ENCODE data around the gene MIS18BP1. TPM values are rescaled to one million over a fixed set of nuclear protein-coding genes. Genes with fewer than 3 reads are reported as not detected.

MIS18BP1 gene
- total RNA-seq, 1 donor from 2014 or later: 32.3 TPM

DNA sequence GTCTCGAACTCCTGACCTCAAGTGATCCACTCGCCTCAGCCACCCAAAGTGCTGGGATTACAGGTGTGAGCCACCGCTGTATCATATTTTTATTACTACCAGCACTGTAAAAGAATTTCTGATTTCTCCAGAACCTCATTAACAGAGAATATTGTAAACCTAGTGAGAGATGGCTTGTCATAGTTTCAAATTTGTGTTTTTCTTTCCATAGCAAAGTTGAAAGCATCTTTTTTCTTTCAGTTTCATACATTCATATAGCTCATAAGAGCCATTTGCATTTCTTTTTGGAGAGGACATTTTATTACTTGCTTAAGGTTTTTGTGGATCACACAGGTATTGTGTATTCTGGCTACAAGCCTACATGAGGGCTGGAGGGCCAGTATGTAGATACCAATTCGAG is 58.0 kb downstream of the MIS18BP1 start:
- DNase-seq (no peak), ATAC-seq (no peak)
- H3K36me3 ChIP-seq: no peaks in the 10 kb centered on the region
- H3K27me3 ChIP-seq: no peaks in the 10 kb centered on the region
- intact Hi-C loops (cut with DNase I): no loop called here
- H3K27ac ChIP-seq: no peak overlapping the region
- no peaks in the 10 kb centered on the region for H3K9me3 ChIP-seq
- no peaks in the 10 kb centered on the region for H3K4me1 ChIP-seq
- TF ChIP-seq, protein P1, sequence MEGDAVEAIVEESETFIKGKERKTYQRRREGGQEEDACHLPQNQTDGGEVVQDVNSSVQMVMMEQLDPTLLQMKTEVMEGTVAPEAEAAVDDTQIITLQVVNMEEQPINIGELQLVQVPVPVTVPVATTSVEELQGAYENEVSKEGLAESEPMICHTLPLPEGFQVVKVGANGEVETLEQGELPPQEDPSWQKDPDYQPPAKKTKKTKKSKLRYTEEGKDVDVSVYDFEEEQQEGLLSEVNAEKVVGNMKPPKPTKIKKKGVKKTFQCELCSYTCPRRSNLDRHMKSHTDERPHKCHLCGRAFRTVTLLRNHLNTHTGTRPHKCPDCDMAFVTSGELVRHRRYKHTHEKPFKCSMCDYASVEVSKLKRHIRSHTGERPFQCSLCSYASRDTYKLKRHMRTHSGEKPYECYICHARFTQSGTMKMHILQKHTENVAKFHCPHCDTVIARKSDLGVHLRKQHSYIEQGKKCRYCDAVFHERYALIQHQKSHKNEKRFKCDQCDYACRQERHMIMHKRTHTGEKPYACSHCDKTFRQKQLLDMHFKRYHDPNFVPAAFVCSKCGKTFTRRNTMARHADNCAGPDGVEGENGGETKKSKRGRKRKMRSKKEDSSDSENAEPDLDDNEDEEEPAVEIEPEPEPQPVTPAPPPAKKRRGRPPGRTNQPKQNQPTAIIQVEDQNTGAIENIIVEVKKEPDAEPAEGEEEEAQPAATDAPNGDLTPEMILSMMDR (IDR thresholded peaks at IDR 0.05): no peak
- no peak overlapping the region for H3K4me3 ChIP-seq

DNA sequence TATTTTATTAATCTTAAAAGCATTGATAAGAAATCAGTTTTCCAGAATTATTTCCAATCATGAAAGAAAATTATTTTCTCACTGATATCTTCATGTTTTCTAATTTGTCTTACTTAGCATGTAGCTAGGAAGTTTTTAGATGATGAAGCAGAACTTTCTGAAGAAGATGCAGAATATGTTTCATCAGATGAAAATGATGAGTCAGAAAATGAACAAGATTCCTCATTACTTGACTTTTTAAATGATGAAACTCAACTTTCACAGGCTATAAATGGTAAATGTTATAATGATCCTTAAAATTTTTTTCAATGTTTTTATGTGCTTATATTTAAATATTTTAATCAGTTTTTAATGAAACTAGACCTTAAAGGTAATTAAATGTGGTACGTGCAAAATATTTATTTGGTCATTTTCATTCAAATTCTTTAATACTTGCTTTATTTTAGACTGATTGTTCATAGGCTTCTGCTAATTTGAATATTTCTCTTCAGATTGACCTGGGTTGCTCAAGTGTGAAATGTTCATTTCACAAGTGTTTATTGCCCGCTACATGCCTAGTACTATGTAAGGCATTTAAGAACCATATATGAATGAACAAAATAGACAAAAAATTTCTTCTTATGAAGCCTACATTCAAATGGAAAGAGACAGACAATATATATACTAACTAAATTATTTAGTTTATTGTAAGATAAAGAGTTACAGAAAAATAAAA is 67.7 kb downstream of the MIS18BP1 start:
- DNase-seq (no peak), ATAC-seq (no peak)
- H3K36me3 ChIP-seq: peaks cover 5% of the 10 kb centered on the region
- H3K4me1 ChIP-seq: no peaks in the 10 kb centered on the region
- H3K9me3 ChIP-seq: no peaks in the 10 kb centered on the region
- H3K4me3 ChIP-seq: no peak overlapping the region
- H3K27ac ChIP-seq: no peak overlapping the region
- intact Hi-C loops (cut with DNase I): no loop called here
- no peaks in the 10 kb centered on the region for H3K27me3 ChIP-seq
- TF ChIP-seq, protein P1 (IDR thresholded peaks at IDR 0.05): no peak

DNA sequence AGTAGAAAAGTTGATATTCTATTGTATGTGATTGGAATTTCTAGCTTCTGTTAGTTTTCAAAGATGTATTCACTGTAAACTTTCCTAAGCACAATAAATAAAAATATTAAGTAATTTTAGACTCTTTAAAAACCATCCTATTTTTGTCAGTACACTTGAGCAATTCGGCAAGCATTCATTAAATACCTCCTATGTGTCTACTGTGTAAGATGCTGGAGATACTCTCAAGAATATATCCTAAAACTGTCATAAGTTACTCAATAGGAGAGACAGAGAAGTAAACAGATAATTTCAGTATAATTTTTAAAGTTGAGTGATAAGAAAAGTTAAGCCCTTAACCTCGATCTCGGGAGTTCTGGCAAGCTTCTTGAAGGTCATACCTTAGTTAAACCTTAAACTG is 71.2 kb downstream of the MIS18BP1 start:
- intact Hi-C loops (cut with DNase I): no loop called here
- ATAC-seq (no peak), DNase-seq (no peak)
- Histone ChIP-seq H3K27me3 (no peaks in the 10 kb centered on the region), H3K9me3 (no peaks in the 10 kb centered on the region), H3K36me3 (no peaks in the 10 kb centered on the region), H3K27ac (no peak overlapping the region), H3K4me1 (no peaks in the 10 kb centered on the region), H3K4me3 (no peak overlapping the region)
- TF ChIP-seq, protein P1 (IDR thresholded peaks at IDR 0.05): no peak

DNA sequence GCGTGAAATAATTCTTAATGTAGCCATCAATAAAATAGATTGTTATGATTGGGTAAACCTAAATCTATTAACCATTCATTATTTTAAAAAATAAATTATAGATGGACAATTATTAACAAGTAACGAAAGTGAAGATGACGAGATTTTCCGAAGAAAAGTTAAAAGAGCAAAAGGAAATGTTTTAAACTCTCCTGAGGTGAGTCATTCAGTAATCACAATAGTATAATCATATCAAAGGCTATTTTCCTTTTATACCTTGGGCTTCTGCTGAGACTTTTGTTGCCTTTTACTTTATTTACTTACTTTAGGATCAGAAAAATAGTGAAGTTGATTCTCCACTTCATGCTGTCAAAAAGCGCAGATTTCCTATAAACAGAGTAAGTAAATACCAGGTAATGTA is 71.7 kb downstream of the MIS18BP1 start:
- no peaks in the 10 kb centered on the region for H3K36me3 ChIP-seq
- H3K9me3 ChIP-seq: no peaks in the 10 kb centered on the region

DNA sequence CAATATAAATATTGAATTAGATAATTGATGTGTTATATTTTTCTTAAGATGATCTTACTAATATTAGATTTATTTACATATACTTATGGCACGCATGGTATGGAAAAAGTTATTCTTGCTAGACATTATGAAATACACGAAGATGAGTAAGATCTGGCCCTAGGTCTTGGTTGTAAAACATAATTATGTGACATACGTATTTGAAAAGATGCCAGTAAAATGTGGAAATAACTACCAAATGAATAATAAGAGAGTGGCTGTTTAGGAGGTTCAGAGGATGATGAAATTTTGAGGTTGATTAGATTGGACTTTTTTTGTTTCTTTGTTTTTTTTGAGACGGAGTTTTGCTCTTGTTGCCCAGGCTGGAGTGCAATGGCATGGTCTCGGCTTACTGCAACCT is 75.9 kb downstream of the MIS18BP1 start:
- Histone ChIP-seq H3K9me3 (no peaks in the 10 kb centered on the region), H3K27ac (no peak overlapping the region)
- TF ChIP-seq, protein P1 (IDR thresholded peaks at IDR 0.05): no peak

More for the DNA sequence above, 71.7 kb downstream of the MIS18BP1 start:
- no peak overlapping the region for H3K27ac ChIP-seq
- ATAC-seq (no peak), DNase-seq (no peak)
- no peaks in the 10 kb centered on the region for H3K27me3 ChIP-seq
- TF ChIP-seq, protein P1 (IDR thresholded peaks at IDR 0.05): no peak
- no peak overlapping the region for H3K4me3 ChIP-seq
- no peaks in the 10 kb centered on the region for H3K4me1 ChIP-seq
- intact Hi-C loops (cut with DNase I): no loop called here

More for the DNA sequence above, 75.9 kb downstream of the MIS18BP1 start:
- intact Hi-C loops (cut with DNase I): no loop called here
- H3K27me3 ChIP-seq: no peaks in the 10 kb centered on the region
- H3K36me3 ChIP-seq: no peaks in the 10 kb centered on the region
- H3K4me3 ChIP-seq: no peak overlapping the region
- ATAC-seq: no peak
- H3K4me1 ChIP-seq: no peaks in the 10 kb centered on the region
- DNase-seq: no peak

Measured in upper lobe of right lung (tissue), 1 donor.